ENCODE measurements around the gene HNF1B. TPM values are rescaled to one million over a fixed set of nuclear protein-coding genes. Genes with fewer than 3 reads are reported as not detected.

The HNF1B gene
- total and polyA plus RNA-seq, 10 of the 15 experiments (the other 5 are each of a cell fraction or from before 2014, with no cell fraction given): 0.51 to 12.7 (median 1.9) TPM

DNA sequence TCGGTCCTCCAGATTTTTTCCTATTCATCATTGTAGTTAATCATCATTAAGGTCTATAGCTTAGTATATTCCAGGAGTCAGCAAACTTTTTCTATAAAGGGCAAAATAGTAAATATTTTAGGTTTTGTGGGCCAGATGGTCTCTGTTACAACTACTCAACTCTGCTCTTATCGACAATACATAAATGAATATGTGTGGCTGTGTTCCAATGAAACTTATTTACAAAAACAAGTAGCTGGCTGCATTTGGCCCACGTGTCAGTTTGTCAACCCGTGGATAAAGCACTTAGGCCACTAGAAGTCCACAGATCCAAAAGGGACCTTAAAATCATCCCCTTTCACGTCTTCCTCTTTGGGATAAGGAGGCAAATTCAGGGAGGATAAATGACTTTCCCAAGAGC lies 5.4 kb upstream of the HNF1B start (continued):
- TF ChIP-seq, protein P1, sequence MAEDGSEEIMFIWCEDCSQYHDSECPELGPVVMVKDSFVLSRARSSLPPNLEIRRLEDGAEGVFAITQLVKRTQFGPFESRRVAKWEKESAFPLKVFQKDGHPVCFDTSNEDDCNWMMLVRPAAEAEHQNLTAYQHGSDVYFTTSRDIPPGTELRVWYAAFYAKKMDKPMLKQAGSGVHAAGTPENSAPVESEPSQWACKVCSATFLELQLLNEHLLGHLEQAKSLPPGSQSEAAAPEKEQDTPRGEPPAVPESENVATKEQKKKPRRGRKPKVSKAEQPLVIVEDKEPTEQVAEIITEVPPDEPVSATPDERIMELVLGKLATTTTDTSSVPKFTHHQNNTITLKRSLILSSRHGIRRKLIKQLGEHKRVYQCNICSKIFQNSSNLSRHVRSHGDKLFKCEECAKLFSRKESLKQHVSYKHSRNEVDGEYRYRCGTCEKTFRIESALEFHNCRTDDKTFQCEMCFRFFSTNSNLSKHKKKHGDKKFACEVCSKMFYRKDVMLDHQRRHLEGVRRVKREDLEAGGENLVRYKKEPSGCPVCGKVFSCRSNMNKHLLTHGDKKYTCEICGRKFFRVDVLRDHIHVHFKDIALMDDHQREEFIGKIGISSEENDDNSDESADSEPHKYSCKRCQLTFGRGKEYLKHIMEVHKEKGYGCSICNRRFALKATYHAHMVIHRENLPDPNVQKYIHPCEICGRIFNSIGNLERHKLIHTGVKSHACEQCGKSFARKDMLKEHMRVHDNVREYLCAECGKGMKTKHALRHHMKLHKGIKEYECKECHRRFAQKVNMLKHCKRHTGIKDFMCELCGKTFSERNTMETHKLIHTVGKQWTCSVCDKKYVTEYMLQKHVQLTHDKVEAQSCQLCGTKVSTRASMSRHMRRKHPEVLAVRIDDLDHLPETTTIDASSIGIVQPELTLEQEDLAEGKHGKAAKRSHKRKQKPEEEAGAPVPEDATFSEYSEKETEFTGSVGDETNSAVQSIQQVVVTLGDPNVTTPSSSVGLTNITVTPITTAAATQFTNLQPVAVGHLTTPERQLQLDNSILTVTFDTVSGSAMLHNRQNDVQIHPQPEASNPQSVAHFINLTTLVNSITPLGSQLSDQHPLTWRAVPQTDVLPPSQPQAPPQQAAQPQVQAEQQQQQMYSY (CRISPR knock-in tag; IDR thresholded peaks at IDR 0.05): no peak
- TF ChIP-seq MTA3 (IDR thresholded peaks at IDR 0.05; ENCODE audit: borderline replicate concordance, low read length) (no peak), RELA (IDR thresholded peaks at IDR 0.05; ENCODE audit: borderline replicate concordance, partially characterized antibody) (no peak), EP300 (IDR thresholded peaks at IDR 0.05; ENCODE audit: borderline replicate concordance in 1 of 2, control insufficient read depth in 1 of 2, low read depth in 2 of 2, low read length in 2 of 2) (no peak), EGR1 (IDR thresholded peaks at IDR 0.05; ENCODE audit: borderline replicate concordance in 1 of 2, low read depth in 2 of 2, low read length in 2 of 2) (no peak)
- TF ChIP-seq, protein P2, sequence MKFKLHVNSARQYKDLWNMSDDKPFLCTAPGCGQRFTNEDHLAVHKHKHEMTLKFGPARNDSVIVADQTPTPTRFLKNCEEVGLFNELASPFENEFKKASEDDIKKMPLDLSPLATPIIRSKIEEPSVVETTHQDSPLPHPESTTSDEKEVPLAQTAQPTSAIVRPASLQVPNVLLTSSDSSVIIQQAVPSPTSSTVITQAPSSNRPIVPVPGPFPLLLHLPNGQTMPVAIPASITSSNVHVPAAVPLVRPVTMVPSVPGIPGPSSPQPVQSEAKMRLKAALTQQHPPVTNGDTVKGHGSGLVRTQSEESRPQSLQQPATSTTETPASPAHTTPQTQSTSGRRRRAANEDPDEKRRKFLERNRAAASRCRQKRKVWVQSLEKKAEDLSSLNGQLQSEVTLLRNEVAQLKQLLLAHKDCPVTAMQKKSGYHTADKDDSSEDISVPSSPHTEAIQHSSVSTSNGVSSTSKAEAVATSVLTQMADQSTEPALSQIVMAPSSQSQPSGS (IDR thresholded peaks at IDR 0.05; ENCODE audit: low read length): no peak
